Measurements from ENCODE around the gene FRMD5.

DNA sequence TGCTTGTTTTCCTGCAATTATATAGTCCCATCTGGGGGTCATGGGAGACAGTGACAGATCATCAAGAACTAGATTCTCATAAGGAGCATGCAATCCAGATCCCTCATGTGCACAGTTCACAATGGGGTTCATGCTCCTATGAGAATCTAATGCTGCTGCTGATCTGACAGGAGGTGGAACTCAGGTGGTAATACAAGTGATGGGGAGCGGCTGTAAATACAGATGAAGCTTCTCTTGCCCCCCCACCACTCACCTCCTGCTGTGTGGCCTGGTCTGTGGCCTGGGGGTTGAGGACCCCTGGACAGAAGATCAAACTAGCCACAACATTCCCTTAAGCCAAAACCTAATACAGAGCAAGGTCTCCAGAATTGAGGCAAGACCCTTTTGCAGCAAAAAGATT is 207.1 kb downstream of the FRMD5 start:
- TF ChIP-seq POLR2A (IDR thresholded peaks at IDR 0.05) (no peak), POLR2AphosphoS5 (IDR thresholded peaks at IDR 0.05) (no peak)
- TF ChIP-seq, protein P1, sequence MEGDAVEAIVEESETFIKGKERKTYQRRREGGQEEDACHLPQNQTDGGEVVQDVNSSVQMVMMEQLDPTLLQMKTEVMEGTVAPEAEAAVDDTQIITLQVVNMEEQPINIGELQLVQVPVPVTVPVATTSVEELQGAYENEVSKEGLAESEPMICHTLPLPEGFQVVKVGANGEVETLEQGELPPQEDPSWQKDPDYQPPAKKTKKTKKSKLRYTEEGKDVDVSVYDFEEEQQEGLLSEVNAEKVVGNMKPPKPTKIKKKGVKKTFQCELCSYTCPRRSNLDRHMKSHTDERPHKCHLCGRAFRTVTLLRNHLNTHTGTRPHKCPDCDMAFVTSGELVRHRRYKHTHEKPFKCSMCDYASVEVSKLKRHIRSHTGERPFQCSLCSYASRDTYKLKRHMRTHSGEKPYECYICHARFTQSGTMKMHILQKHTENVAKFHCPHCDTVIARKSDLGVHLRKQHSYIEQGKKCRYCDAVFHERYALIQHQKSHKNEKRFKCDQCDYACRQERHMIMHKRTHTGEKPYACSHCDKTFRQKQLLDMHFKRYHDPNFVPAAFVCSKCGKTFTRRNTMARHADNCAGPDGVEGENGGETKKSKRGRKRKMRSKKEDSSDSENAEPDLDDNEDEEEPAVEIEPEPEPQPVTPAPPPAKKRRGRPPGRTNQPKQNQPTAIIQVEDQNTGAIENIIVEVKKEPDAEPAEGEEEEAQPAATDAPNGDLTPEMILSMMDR (IDR thresholded peaks at IDR 0.05) = no peak
